ENCODE data around the gene PRSS50.
"Not testable (repeated sequence)": the region's sequence is repeated elsewhere in the genome, so short reads cannot be mapped to it uniquely, and the experiment has no call there.

Gene PRSS50

GRCh38 chr3:46705022-46705530 is 12.6 kb downstream of the PRSS50 start:
- ChIA-PET CTCF (interaction anchor here (1.0 to 6.0 kb wide), 14 partner anchors 8 to 342 kb away, joined by 3 to 37 read pairs (median 4); partner anchors contain the start of gene ALS2CL), POLR2A (no interaction called here)
- DNase-seq (ENCODE audit: extremely low spot score): peak; percentile 85
- TF ChIP-seq CTCF (IDR thresholded peaks at IDR 0.05; ENCODE audit: control extremely low read depth, extremely low read depth, low read depth, missing control alignments): peak; percentile 98

- POLR2A ChIA-PET; DNase-seq (ENCODE audit: extremely low spot score): not testable (repeated sequence)
- CTCF ChIA-PET: interaction anchor here (3.0 kb wide), 1 partner anchor 191 kb away, joined by 30 read pairs; no protein-coding TSS in a partner anchor
Observed at GRCh38 chr3:46704346-46704745, 13.3 kb downstream of the PRSS50 start.

- DNase-seq (ENCODE audit: extremely low spot score): no peak
- TF ChIP-seq CTCF (IDR thresholded peaks at IDR 0.05; ENCODE audit: control extremely low read depth, extremely low read depth, low read depth, missing control alignments): no peak
- POLR2A ChIA-PET: no interaction called here
- CTCF ChIA-PET: interaction anchor here (1.0 to 3.1 kb wide), 8 partner anchors 10 to 215 kb away, joined by 3 to 30 read pairs (median 6); partner anchors contain the start of gene ALS2CL
Observed at GRCh38 chr3:46703013-46703520, 14.6 kb downstream of the PRSS50 start.

GRCh38 chr3:46702246-46703012 is 15.2 kb downstream of the PRSS50 start:
- no peak for TF ChIP-seq CTCF (IDR thresholded peaks at IDR 0.05; ENCODE audit: control extremely low read depth, extremely low read depth, low read depth, missing control alignments)
- DNase-seq (ENCODE audit: extremely low spot score): no peak
- CTCF ChIA-PET: interaction anchor here (1.4 to 3.1 kb wide), 7 partner anchors 10 to 214 kb away, joined by 3 to 30 read pairs (median 7); partner anchors contain the start of gene ALS2CL
- POLR2A ChIA-PET: no interaction called here

GRCh38 chr3:46701181-46701939 is 16.3 kb downstream of the PRSS50 start, which contains the start of gene TMIE:
TSS of gene TMIE (plus strand) at chr3:46701392. CDS start at chr3:46701488, 96 bp downstream.
- POLR2A ChIA-PET: no interaction called here

GRCh38 chr3:46700772-46701171 is 16.9 kb downstream of the PRSS50 start:
- ChIA-PET POLR2A (no interaction called here), CTCF (interaction anchor here (1.6 to 3.1 kb wide), 2 partner anchors 146 to 208 kb away, joined by 5 to 11 read pairs; no protein-coding TSS in a partner anchor)
- no peak for DNase-seq (ENCODE audit: extremely low spot score)
- TF ChIP-seq CTCF (IDR thresholded peaks at IDR 0.05; ENCODE audit: control extremely low read depth, extremely low read depth, low read depth, missing control alignments): no peak

More at GRCh38 chr3:46701181-46701939, 16.3 kb downstream of the PRSS50 start, which contains the start of gene TMIE:
- no peak for TF ChIP-seq CTCF (IDR thresholded peaks at IDR 0.05; ENCODE audit: control extremely low read depth, extremely low read depth, low read depth, missing control alignments)
- CTCF ChIA-PET: interaction anchor here (1.6 to 3.1 kb wide), 5 partner anchors 9 to 213 kb away, joined by 4 to 30 read pairs (median 10); partner anchors contain the start of gene ALS2CL
- no peak for DNase-seq (ENCODE audit: extremely low spot score)

Data from GM10248 (cell line).